ENCODE measurements around the gene CCDC88C.
"Not testable (repeated sequence)": the region's sequence is repeated elsewhere in the genome, so short reads cannot be mapped to it uniquely, and the experiment has no call there.

CCDC88C gene

GRCh38 chr14:91284146-91284790, 133.4 kb downstream of the CCDC88C start:
- no peak for DNase-seq

DNA sequence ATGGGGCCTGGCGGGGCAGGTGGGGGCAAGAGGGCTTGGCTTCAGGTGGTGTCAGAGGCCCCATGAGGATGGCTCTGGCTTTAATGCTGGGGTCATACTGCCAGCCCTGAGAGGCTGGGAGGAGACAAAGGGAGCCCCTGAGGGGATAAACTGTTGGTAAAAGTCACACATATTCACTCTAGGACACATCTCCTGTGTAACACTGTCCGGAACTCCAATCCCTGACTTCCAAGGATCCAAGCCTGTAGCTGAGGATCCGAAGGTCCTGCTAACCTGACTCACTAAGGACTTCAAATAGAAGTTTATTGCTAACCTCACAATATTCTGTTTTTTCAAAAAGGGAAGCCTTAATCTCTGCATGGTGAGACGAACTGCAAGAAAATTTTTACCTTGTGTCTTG, 134.0 kb downstream of the CCDC88C start:
- DNase-seq = no peak

DNA sequence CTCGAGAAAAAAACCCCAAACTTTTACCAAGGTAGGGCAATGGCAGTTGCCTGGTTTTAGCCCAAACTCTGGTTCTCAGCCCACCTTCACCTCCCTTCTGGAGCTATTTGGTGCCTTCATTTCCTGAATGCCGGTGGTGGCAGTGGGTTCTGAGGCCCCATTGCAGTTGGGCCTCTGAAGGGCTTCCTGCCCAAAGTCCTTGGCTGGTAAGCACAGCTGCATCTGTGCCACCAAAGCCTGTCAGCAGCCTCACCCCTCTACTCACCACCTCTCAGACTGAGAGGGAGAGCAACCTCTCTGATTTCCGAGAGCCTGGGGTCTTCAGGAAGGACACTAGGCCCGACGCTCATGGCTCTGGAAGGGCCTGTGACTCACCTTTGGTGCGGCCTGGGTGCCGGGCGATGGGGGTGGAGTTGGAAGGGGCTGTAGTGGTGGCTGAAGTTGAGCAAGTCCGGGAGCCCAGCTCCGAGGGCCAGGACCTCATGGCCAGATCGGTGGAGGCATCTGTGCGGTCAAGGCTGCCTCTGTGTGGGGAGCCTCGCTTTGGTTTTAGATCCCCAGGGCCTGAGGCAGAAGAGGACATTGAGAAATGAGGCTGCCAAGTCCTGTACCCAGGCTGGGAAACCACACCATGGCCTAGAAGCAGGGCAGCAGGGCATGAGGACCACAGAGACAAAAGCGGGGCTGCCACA, 134.5 kb downstream of the CCDC88C start:
- DNase-seq = no peak

GRCh38 chr14:91281346-91281745, 136.3 kb downstream of the CCDC88C start:
- DNase-seq = no peak

GRCh38 chr14:91280129-91280528, 137.5 kb downstream of the CCDC88C start:
- DNase-seq = no peak

DNA sequence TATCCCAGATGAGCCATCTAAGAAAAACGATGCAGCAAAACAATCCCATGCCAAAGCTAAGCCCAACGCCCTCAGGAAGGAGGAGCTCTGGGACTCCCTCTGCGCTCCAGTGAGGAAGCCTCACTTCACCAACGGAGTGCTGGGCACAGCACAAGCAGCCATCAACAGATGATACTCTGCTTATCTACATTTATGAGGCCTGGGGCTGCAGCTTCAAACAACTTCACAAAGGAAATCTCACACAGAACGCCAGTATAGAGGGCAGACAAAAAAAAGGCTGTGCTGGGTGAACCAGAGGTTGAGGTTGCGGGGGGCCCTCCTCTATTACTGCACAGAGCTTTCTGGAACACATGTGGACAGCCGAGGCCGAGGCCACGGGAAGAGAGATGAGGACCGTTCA, 138.3 kb downstream of the CCDC88C start:
- no peak for DNase-seq

DNA sequence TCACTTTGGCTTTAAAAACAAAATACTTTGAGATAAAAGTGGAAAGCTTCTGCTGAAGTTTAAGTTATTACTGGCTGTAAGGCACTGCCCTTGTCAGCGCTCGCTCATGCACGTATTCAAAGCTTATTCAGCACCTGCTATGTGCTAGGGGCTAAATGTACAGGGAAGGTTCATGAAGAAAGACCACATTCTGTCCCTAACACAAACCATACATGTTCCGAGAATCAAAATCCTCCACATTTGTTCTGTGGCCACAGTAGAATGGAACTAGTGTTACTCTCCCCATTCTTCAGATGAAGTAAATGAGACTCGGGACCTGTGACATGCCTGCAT, 139.3 kb downstream of the CCDC88C start:
- DNase-seq = no peak

DNA sequence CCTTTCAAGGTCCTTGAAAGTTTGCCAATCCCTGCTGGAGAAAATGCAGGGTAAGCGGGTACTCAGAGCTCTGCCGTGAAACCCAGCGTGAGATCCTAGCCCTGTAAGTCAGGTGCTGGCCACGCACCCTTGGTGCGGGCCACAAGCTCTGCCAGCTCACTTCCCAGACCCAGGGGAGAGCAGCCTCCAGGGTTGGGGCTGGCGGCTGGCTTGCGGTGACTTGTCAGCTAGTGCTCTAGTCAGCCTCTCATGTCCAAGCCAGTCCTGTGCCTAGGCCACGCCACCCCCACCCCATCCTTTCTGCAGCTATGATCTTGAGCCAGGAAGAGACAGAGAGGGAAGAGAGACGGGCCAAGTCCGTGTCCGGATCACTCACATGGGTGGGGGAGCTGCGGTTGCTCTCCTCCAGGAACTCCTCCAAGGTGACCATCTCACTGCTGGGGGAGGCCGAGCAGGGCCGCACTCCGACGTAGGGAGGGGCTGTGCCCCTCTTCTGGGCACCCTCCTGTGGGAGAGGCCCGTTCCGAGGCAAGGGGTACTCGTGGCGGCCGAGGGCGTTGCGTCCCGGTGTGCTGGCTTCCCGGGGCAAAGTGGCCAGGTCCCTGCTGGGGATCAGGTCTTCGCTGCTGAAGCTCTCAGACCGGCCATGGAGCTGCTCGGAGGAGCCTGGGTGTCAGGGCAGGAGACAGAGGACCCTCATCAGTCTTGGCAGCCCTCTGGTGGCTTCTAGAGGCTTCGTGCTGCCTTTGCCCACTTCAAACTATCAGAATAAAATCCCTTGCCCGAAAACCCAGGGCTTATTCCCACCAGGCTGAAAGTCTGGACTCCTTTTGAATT, 139.9 kb downstream of the CCDC88C start:
- no peak for DNase-seq

DNA sequence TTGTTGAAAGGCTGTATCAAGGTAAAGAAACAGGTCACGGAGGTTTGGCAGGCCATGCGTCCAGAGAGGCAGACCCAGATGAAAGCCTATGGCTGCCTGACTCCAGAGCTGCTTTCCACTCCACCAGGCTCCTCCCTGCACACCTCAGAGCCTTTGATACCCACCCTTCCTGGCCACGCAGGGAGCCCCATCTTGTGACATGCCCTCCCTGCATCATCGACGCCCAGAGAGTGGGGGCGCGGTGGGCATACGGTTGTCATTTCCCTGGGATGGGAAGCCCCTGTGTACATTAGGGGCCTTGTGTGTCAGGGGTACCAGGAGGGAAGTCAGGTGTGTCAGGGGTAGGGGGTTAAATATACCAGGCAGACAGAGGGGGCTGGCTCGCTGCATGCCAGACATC, 142.8 kb downstream of the CCDC88C start:
- DNase-seq = no peak

DNA sequence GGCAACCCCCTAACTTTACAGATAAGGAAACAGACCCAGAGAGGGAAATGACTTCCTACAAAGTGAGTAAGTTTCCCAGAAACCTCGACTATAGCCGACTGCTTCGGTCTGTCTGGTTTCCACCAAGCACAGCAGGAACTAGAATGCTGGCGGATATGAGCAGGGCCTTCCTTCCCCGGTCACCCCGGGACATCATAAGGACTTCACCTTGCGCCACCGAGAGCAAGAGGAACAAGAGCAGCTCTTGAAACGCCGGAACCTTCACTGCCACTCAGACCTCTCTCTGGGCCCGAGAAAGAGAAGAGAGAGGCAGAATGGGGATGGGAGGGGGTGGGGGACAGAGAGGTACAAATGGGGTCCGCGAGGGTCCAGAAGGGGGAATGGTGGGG, 143.7 kb downstream of the CCDC88C start:
- DNase-seq = no peak

DNA sequence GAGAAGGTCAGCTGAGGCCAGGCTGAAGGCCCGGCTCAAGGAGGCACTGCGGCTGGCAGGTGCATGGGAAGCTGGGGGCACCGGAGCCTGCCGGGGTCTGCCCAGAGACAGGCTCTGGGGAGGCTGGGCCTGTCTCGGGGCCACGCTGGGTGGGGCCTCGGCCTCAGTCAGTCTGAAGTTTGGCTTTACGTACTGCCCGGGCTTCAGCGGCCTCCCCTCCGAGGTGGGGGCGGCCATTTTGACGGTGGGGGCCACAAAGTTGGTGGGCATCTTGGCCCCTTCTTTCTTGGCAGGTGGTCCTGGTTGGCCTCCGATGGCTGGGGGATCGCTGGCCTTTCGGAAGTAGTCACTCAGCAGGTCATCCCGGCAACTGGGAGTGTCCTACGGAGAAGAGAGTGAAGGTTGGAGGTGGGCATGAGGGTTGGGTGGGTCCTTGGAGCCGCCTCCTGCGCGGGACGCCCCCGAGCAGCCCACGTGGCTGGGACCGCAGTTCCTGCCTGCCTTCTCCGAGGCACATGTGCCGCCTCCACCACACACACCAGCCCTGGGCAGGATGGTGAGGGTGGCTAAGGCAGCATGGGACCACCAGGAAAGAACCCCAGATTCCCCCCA, 144.2 kb downstream of the CCDC88C start:
- no peak for DNase-seq

GRCh38 chr14:91272341-91273272, 145.0 kb downstream of the CCDC88C start:
- no peak for DNase-seq

GRCh38 chr14:91271639-91272038, 146.0 kb downstream of the CCDC88C start:
- no peak for DNase-seq

GRCh38 chr14:91270619-91271018, 147.0 kb downstream of the CCDC88C start:
- no peak for DNase-seq

DNA sequence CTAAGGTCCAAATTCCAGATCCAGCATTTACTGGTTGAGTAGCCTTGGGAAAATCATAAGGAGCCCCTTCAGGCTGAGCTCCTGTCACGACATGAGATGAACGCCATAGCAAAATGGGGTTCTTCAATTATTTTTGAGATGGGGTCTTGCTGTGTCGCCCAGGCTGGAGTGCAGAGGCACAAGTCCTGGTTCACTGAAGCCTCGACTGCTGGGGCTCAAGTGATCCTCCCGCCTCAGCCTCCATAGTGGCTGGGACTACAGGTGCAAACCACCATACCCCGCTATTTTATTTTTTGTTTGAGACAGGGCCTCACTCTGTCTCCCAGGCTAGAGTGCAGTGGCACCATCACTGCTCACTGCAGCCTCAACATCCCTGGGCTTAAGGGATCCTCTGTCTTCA, 147.4 kb downstream of the CCDC88C start:
- no peak for DNase-seq

GRCh38 chr14:91269076-91269991, 148.3 kb downstream of the CCDC88C start:
- no peak for DNase-seq

GRCh38 chr14:91267965-91268437, 149.6 kb downstream of the CCDC88C start:
- no peak for DNase-seq

GRCh38 chr14:91266276-91266675, 151.3 kb downstream of the CCDC88C start:
- not testable (repeated sequence) for DNase-seq

DNA sequence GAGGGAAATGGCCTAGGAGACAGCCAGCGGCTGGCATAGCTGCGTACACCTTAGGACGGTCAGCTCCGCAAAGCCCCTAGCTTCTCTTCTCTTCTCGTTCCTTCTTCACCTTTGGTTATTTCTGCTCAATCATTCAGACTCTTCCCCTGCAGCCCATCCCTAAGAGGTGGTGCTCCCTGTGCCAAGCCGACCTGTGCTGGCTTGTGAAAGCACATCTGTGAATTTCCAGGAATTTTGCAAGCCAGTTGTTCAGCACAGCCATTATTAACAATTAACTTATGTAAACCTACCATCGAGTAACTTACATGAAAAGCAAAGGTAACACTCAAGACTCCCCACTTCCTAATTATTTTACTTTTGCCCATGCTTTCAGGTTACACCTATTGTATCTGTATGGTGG, 152.2 kb downstream of the CCDC88C start:
- no peak for DNase-seq

DNA sequence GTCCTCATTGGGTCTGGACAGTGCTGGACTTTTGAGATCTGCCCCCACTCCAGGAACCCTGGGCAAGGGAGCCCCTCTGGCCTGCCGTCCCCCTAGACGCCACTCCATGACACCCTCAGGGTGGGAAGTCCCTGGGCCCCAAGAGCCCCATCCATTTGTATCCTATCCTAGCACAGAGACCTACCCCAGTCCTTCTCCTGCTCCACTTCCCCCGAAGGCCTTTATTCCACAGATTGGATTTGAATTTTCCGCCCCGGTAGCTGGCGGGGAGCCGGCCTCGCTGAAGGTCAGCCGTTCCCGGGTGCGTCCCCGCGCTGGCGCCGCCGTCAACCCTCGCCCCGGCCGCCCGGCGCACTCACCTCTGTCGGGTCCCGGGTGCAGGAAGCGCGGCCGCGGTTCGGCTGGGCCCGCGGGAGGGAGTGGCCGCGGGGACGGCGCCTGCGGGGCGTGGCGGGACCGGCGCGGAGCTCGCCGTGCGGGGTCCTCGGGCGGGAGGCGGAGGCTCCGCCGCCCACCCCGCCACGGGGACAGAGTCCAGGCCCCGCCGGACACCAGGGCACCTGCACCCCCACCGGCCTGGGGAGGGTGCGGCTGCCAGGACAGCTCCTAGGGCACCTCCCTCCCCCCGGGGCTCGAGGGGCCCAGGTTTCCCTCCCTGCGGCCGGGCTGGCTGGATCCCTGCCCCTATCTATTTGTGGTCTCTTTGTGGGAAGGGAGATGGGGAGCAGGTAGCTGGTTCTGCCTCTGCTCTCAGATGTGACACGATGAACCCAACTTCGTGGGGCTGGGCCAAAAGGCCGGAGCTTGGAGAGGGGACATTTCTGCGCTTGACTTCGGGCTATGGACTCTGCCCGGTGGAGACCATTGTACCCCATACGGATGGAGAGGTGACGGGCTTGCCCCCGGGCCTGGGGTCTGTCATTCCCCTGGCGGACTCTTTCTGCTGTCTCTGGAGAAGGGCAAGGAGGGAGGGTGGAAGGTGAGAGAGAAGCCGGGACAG, 153.2 kb downstream of the CCDC88C start:
- DNase-seq = no peak
